Aorta (tissue), 5 donors: ENCODE results near the gene SPATA32. TPM values are rescaled to one million over a fixed set of nuclear protein-coding genes. Genes with fewer than 3 reads are reported as not detected.

ENCODE experiments used
- ATAC-seq: fragments of 200-7000 bp; cut with Tn5 transposase; one replicate; pipeline ENCODE4 v1.9.1; 2022; ENCODE audit warnings: moderate library complexity; ENCODE audit not compliant: low FRiP score
- DNase-seq, 2 donors: peaks; one replicate each; pipeline ENCODE4 v3.0.0-alpha.2; 2020
- H3K27ac ChIP-seq, 2 donors: one replicate each; pipeline ENCODE4 v1.5.1; 2013; ENCODE audit warnings: low read length in 2 of 2, mild to moderate bottlenecking in 2 of 2, moderate library complexity in 2 of 2, control low read depth in 1 of 2, inconsistent platforms in 1 of 2, low read depth in 1 of 2
- H3K27me3 ChIP-seq, 2 donors: one replicate each; pipeline ENCODE4 v1.6.1; 2013; ENCODE audit warnings: control low read depth in 1 of 2, low read length in 1 of 2, mild to moderate bottlenecking in 1 of 2, moderate library complexity in 1 of 2; ENCODE audit not compliant: insufficient read depth in 2 of 2, control insufficient read depth in 1 of 2
- H3K36me3 ChIP-seq, 2 donors: one replicate each; pipeline ENCODE4 v1.6.1; 2013; ENCODE audit warnings: control low read depth in 1 of 2, low read length in 1 of 2, mild to moderate bottlenecking in 1 of 2; ENCODE audit not compliant: insufficient read depth in 2 of 2, control insufficient read depth in 1 of 2
- H3K4me1 ChIP-seq, 2 donors: one replicate each; pipeline ENCODE4 v1.6.1; 2013; ENCODE audit warnings: low read length in 2 of 2, control low read depth in 1 of 2, mild to moderate bottlenecking in 1 of 2, moderate library complexity in 1 of 2; ENCODE audit not compliant: insufficient read depth in 2 of 2, control insufficient read depth in 1 of 2
- H3K4me3 ChIP-seq, 2 donors: one replicate each; pipeline ENCODE4 v1.5.1; 2013; ENCODE audit warnings: low read length in 2 of 2, control low read depth in 1 of 2, mild to moderate bottlenecking in 1 of 2
- H3K9me3 ChIP-seq: one replicate; pipeline ENCODE4 v1.6.1; 2013; ENCODE audit warnings: mild to moderate bottlenecking, low read length; ENCODE audit not compliant: control insufficient read depth
- WGBS, 2 donors: extraction: QIAGEN DNeasy Blood & Tissue Kit; methylation state at CpG; one replicate each; pipeline ENCODE4 v1.1.7; 2013; 5-methylcytosine and 5-hydroxymethylcytosine counted together
- intact Hi-C, 2 donors: fragments of 100-400 bp; cut with DNase I; formaldehyde crosslinking; loops; one replicate each; pipeline versions ENCODE4 v1.14.2 to v1.15.0; 2022
- polyA plus RNA-seq, 2 donors: library from polyadenylated mRNA; stranded (reverse); fragments of 200-250 nt; gene quantifications; one replicate each; pipeline ENCODE4 v1.2.3, GENCODE V29; 2013
- total RNA-seq, 2 donors: library from RNA; stranded (reverse); fragmentation: NEBNext Ultra II Directional; extraction: Animal tissue kit (Norgen Biotek cat#: 25700); gene quantifications; one replicate each; pipeline ENCODE4 v1.2.1, GENCODE V29; 2021
- donor health status: healthy with polysubstance abuse.
- donor health status: Bipolar disorder and iron deficiency.
- donor health status: DM: no; HTN: no; CAD: no.
- donor health status: DM: no; HTN: no; CAD: no.
- donor health status: DM: yes; HTN: yes; CAD: no.

SPATA32 gene
- total and polyA plus RNA-seq, 4 donors, result not detected

GRCh38 chr17:45269912-45270311 is 8.0 kb upstream of the SPATA32 start:
- H3K4me1 ChIP-seq, result no peaks in the 10 kb centered on the region
- no peak for DNase-seq
- no peak overlapping the region for H3K27ac ChIP-seq
- H3K27me3 ChIP-seq, result no peaks in the 10 kb centered on the region
- H3K9me3 ChIP-seq, result no peaks in the 10 kb centered on the region
- peaks cover 0 to 6% of the 10 kb centered on the region in 2 donors for H3K36me3 ChIP-seq
- intact Hi-C loops, result loop anchor here in 1 of 2 donors (5.0 kb wide), 1 partner anchor 38 kb away; no protein-coding TSS in a partner anchor
- H3K4me3 ChIP-seq, result no peak overlapping the region
- WGBS, 2 donors, result 93% methylated on average over 7 of the region's 7 CpGs
- ATAC-seq, result no peak

- intact Hi-C loops, result loop anchor here in 1 of 2 donors (5.0 kb wide), 1 partner anchor 35 kb away; no protein-coding TSS in a partner anchor
- no peaks in the 10 kb centered on the region for H3K9me3 ChIP-seq
- H3K4me1 ChIP-seq, result no peaks in the 10 kb centered on the region
- ATAC-seq, result no peak
- H3K27ac ChIP-seq, result no peak overlapping the region
- peaks cover 0 to 5% of the 10 kb centered on the region in 2 donors for H3K36me3 ChIP-seq
- 92 to 95% methylated on average over 10 of the region's 10 CpGs for WGBS, 2 donors
- DNase-seq, result no peak
- no peaks in the 10 kb centered on the region for H3K27me3 ChIP-seq
- no peak overlapping the region for H3K4me3 ChIP-seq
These were observed 5.7 kb upstream of the SPATA32 start for GRCh38 chr17:45267436-45268055.

GRCh38 chr17:45266372-45266926 is 4.6 kb upstream of the SPATA32 start:
- Histone ChIP-seq H3K27me3 (no peaks in the 10 kb centered on the region), H3K9me3 (no peaks in the 10 kb centered on the region), H3K36me3 (peaks cover 0 to 5% of the 10 kb centered on the region in 2 donors), H3K4me3 (no peak overlapping the region), H3K27ac (no peak overlapping the region), H3K4me1 (no peaks in the 10 kb centered on the region)
- 93 to 95% methylated on average over 13 of the region's 13 CpGs for WGBS, 2 donors
- no peak for DNase-seq
- intact Hi-C loops, result loop anchor here in 1 of 2 donors (5.0 kb wide), 1 partner anchor 34 kb away; no protein-coding TSS in a partner anchor
- no peak for ATAC-seq

GRCh38 chr17:45265821-45266220 is 3.9 kb upstream of the SPATA32 start:
- DNase-seq, result no peak
- Histone ChIP-seq H3K4me3 (no peak overlapping the region), H3K4me1 (no peaks in the 10 kb centered on the region), H3K9me3 (no peaks in the 10 kb centered on the region), H3K27ac (no peak overlapping the region), H3K27me3 (no peaks in the 10 kb centered on the region), H3K36me3 (peaks cover 0 to 5% of the 10 kb centered on the region in 2 donors)
- intact Hi-C loops, result loop anchor here in 1 of 2 donors (5.0 kb wide), 1 partner anchor 34 kb away; no protein-coding TSS in a partner anchor
- ATAC-seq, result no peak
- WGBS, 2 donors, result 48 to 63% methylated on average over 1 of the region's 1 CpG

- no peak for DNase-seq
- no peak for ATAC-seq
- no peaks in the 10 kb centered on the region for H3K9me3 ChIP-seq
- intact Hi-C loops, result loop anchor here in 1 of 2 donors (5.0 kb wide), 1 partner anchor 33 kb away; no protein-coding TSS in a partner anchor
- H3K36me3 ChIP-seq, result peaks cover 0 to 5% of the 10 kb centered on the region in 2 donors
- H3K4me1 ChIP-seq, result no peaks in the 10 kb centered on the region
- 83 to 84% methylated on average over 8 of the region's 8 CpGs for WGBS, 2 donors
- H3K27me3 ChIP-seq, result no peaks in the 10 kb centered on the region
- no peak overlapping the region for H3K27ac ChIP-seq
- H3K4me3 ChIP-seq, result no peak overlapping the region
These were observed 3.1 kb upstream of the SPATA32 start for GRCh38 chr17:45264988-45265387.

- 92 to 95% methylated on average over 14 of the region's 14 CpGs for WGBS, 2 donors
- Histone ChIP-seq H3K4me3 (no peak overlapping the region), H3K27me3 (no peaks in the 10 kb centered on the region), H3K27ac (no peak overlapping the region), H3K36me3 (peaks cover 0 to 4% of the 10 kb centered on the region in 2 donors), H3K9me3 (no peaks in the 10 kb centered on the region), H3K4me1 (no peaks in the 10 kb centered on the region)
- DNase-seq, result no peak
- intact Hi-C loops, result no loop called here
- no peak for ATAC-seq
These were observed 2.5 kb upstream of the SPATA32 start for GRCh38 chr17:45264430-45264829.

GRCh38 chr17:45263477-45263860 is 1.6 kb upstream of the SPATA32 start:
- Histone ChIP-seq H3K4me3 (no peak overlapping the region), H3K4me1 (no peaks in the 10 kb centered on the region), H3K9me3 (no peaks in the 10 kb centered on the region), H3K36me3 (peaks cover 0 to 1% of the 10 kb centered on the region in 2 donors), H3K27ac (no peak overlapping the region), H3K27me3 (no peaks in the 10 kb centered on the region)
- ATAC-seq (no peak), DNase-seq (no peak)
- WGBS, 2 donors, result 82 to 83% methylated on average over 7 of the region's 7 CpGs
- intact Hi-C loops, result no loop called here

- no peaks in the 10 kb centered on the region for H3K27me3 ChIP-seq
- WGBS, 2 donors, result 60 to 64% methylated on average over 18 of the region's 18 CpGs
- no peaks in the 10 kb centered on the region for H3K4me1 ChIP-seq
- peaks cover 0 to 1% of the 10 kb centered on the region in 2 donors for H3K36me3 ChIP-seq
- H3K4me3 ChIP-seq, result no peak overlapping the region
- intact Hi-C loops, result no loop called here
- H3K27ac ChIP-seq, result no peak overlapping the region
- DNase-seq (no peak), ATAC-seq (no peak)
- H3K9me3 ChIP-seq, result no peaks in the 10 kb centered on the region
These were observed 902 bp upstream of the SPATA32 start for GRCh38 chr17:45262516-45263476.
